Measurements from ENCODE around the gene SELENOW. TPM values are rescaled to one million over a fixed set of nuclear protein-coding genes. Genes with fewer than 3 reads are reported as not detected.
A peak's percentile ranks its signal among the peaks of the same experiment; 100 is the strongest.
"Not testable (repeated sequence)": the region's sequence is repeated elsewhere in the genome, so short reads cannot be mapped to it uniquely, and the experiment has no call there.

Gene SELENOW
- total RNA-seq, 1 experiment from 2014 or later: 124 TPM

DNA sequence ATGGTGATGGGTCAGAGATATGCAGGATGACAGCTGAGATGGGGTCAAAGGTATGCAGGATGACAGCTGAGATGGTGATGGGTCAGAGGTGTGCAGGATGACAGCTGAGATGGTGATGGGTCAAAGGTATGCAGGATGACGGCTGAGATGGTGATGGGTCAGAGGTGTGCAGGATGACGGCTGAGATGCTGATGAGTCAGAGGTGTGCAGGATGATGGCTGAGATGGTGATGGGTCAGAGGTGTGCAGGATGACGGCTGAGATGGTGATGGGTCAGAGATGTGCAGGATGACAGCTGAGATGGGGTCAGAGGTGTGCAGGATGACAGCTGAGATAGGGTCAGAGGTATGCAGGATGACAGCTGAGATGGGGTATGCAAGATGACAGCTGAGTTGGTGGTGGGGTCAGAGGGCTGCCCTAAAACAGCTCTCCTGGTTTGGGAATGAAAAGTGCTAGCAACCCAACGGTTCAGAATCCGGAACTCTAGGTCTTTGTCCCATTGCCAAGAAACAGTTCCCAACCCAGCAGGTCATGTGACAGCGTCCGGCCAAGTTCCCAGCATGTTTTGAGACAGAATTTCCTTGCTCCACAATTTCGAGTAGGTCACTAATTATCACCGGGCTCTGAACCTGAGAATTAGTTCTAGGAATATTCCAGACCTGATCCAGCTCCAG is 3.2 kb downstream of the SELENOW start:
- DNase-seq (ENCODE audit: low read depth): no peak

DNA sequence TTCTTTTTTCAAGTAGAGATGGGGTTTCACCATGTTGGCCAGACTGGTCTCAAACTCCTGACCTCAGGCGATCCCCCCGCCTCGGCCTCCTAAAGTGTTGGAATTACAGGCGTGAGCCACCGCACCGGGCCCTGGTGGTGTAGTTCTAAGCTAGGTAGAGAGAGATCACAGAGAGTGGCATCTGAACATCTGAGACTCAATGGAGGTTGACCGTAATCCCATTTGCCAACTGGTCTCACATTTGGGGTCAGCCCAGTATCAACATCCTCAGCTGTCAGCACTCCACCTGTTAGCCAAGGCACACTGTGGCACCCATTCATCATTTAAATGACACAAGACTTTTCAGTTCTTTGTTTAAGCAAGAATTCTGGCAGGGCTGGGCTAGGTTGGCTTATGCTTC is 8.1 kb downstream of the SELENOW start:
- no peak for DNase-seq (ENCODE audit: low read depth)

DNA sequence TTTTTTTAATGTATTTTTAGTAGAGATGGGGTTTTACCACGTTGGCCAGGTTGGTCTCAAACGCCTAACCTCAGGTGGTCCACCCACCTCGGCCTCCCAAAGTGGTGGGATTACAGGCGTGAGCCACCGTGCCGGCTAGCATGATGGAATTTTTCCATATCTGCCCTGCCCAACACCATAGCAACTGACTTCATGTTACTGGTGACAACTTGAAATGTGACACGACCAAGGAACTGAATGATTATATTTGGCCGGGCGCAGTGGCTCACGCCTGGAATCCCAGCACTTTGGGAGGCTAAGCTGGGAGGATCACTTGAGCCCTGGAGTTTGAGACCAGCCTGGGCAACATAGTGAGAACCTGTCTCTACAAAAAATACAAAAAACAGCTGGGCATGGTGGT is 8.8 kb downstream of the SELENOW start:
- DNase-seq (ENCODE audit: low read depth): not testable (repeated sequence)

DNA sequence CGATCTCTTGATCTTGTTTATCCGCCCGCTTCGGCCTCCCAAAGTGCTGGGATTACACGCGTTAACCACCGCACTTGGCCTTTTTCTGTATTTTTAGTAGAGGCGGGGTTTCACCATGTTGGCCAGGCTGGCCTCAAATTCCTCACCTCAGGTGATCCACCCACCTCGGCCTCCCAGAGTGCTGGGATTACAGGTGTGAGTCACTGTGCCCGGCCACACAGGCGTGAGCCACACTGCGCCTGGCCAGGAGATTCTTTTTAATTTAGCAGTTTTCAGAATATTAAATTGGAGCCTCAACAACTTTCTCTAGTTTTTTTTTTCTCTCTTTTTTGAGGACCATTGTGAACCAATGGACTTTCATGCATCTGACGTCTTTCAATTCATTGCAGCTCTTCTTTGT is 11.3 kb downstream of the SELENOW start:
- DNase-seq (ENCODE audit: low read depth): not testable (repeated sequence)

DNA sequence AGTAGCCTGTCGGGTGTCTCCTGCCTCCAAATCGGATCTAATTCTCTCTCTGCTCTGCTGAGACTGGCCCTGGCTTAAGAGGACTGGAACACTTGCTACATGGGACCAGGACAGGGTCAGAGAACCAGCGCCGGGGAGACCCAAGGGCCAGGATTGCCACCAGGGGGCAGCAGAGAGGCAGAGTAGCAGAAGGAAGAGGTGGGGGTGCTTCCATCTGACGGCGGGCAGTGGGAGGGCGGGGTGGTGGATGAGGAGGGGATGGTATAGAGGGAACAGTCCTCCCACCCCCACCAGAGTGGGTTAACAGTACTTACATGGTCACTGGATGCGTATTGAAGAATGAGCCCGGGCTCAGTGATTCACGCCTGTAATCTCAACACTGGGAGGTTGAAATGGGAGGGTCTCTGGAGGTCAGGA is 11.9 kb downstream of the SELENOW start:
- peak; percentile 48 for DNase-seq (ENCODE audit: low read depth)

DNA sequence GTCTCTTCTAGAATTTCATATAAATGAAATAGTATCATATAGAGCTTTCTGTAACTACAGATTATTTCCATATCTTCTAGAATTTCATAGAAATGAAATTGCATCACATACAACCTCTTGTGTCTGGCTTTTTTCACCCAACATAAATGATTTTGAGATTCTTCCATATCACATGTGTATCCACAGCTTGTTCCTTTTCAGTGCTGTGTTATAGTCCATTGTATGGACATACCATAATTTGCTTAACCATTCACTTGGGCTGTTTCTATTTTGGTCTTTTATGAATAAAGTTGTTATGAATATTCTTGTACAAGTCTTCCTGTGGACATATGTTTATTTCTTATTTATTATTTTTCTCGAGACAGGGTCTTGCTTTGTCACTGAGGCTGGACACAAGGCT is 14.1 kb downstream of the SELENOW start:
- DNase-seq (ENCODE audit: low read depth): no peak

DNA sequence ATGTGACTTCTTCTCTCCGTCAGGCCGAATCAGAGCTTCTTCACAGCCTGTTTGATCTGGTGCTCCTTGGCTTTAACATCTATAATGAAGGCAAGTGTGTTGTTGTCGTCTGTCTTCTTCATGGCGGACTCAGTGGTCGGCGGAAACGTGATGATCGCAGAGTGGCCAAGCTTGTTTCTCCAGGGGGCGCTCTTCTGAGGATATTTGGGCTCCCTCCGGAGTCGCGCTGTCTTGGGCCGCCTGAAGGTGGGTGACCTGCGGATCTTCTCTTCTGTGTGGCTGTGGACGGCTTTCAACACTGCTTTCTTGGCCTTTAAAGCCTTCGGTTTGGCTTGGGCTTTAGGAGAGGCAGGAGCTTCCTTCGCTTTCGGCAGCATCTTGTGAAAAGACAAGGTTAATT is 16.0 kb downstream of the SELENOW start:
- no peak for DNase-seq (ENCODE audit: low read depth)

DNA sequence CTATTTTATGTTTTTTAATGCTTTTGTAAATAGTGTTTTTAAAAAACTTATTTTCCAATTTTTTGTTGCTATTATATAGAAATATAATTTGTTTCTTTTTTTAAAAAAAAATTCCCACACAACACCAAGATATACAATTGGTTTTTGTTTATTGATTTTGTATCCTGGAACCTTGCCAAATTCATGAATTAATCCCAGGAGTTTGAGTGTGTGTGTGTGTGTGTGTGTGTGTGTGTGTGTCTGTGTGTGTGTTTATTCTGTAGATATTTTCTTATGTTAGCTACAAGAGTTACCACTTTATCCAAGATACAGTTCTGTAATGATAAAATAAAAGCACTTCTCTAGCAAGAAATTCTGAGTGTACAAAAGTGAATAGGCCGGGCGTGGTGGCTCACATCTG is 18.3 kb downstream of the SELENOW start:
- no peak for DNase-seq (ENCODE audit: low read depth)

DNA sequence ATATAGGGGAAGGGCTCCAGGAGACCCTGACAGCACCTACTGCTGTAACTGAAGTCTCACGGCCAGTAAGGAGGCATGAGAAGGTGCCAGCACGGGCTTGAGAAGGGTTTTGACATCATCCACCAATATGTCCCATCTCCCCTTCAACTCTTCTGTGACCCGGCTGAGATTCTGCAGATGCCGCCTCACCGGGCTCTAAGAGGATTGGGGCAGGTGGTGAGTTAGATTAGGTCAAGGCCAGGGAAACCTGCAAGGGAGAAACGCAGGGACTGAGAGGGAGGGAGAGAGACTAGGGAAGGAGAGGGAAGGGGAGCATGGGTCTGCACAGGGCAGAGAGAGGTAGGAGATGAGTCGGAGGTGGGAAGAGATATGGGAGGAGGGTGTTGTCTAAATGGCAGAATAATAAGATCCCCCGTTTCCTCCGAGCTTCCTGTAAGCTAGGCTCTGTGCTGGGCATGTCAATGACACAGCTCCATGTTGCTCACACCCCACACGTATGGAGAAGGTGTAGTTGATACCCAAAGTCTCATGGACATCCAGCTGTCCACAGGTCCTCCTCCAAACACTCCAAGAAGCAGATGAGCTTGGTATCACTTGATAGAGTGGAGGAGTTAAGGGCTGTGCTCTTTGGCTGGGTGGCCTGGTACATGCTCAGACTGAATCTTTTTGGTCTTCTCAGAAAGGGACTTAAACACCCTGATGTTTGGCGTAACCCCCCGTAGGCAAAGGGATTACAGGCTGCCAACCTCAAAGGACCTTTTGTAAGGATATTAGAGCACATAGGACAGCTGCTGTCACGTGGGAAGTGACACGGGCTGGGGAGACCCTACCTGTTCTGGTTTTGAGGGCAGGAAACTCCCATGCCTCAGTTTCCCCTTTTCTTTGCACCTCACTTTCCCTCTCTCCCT is 19.7 kb downstream of the SELENOW start:
- DNase-seq (ENCODE audit: low read depth): no peak

DNA sequence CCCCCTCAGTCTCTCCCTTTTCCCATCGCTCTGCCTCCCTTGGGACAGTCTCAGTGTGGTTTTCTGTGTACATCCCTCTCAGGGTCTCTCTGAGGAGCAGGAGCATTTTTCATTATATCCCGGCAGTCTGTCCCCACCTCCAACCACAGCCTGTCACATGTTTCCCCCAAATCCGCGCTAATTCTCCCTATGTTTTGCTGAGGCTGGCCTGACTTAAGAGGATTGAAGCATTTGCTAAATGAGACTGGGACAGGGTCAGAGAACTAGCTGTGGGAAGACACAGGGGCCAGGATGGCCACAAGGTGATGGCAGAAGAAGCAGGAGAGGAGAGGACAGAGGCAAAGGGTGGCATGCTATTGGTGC is 20.4 kb downstream of the SELENOW start:
- no peak for DNase-seq (ENCODE audit: low read depth)

DNA sequence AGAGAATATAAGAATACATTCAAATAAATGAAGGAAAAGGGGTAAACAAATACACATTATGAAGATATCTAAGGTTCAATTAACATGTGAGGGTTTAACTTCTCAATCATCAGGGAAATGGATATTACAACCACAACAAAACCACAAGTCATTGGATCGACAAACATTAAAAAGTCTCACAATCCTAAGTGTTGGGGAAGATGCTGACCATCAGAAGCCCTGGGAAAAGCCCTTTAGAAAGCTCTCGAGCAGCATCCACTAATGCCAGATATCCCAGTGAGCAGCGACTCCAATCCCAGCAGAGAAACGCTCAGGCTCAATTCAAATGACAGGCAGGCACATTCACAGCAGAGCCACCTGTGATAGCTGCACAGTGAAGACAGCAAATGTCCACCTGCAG is 22.8 kb downstream of the SELENOW start:
- DNase-seq (ENCODE audit: low read depth): no peak

DNA sequence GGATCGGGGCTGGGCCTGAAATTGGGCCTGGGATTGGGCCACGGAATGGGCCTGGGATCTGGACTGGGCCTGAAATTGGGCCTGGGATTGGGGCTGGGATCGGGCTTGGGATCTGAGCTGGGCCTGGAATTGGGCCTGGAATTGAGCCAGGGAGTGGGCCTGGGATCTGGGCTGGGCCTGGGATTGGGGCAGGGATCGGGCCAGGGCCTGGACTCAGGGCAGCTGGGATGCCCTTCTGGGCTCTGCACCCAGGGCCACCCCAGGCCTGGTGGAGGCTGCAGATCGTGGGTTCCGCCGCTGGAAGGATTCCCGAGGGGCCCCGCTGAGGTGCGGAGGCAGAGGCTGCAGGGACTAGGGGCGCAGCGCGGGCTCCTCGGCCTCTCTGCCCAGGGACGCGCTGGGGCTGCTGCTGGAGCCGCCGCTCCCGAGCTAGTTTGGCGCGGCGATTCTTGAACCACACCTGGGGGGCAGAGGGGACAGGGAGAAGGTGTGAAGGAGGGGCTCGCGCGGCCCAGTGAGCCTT is 24.1 kb downstream of the SELENOW start:
- no peak for DNase-seq (ENCODE audit: low read depth)

DNA sequence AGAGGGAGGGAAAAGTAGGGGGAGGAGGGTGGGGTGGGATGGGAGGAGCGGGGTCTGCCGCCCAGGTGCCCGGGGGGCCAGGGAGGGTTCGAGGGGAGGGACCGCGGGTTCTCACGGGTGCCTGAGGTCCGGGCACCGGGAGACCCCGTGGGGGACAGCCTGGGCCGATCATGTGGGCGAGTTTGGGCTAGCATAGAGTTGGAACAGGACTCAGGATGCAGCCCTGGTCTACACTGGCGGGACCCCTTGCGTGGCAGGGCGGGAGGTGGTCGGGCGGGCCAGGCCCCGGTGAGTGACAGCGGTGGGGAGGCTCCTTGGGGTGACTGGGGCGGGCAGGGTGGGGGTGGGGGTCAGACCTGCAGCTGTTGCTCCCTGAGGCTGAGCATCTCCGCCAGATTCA is 24.6 kb downstream of the SELENOW start:
- not testable (repeated sequence) for DNase-seq (ENCODE audit: low read depth)

DNA sequence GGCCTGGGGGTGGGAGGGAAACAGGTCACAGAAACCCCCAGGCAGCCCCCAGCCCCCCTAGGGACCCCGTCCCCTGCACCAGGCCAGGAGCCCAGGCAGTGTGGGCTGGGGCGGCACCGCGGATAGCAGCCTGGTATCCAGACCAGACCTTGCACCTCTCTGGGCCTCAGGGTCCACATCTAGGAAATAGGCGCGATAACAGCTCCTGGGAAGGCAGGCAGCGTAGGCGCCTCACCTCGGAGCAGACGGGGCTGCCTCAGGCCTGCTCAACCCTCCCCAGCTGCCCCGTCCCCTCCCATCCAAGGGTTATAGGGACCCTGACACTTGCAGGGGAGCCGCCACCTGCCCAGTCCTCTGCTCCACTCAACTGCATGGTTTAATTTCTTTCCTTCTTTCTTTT is 25.2 kb downstream of the SELENOW start:
- DNase-seq (ENCODE audit: low read depth): not testable (repeated sequence)

DNA sequence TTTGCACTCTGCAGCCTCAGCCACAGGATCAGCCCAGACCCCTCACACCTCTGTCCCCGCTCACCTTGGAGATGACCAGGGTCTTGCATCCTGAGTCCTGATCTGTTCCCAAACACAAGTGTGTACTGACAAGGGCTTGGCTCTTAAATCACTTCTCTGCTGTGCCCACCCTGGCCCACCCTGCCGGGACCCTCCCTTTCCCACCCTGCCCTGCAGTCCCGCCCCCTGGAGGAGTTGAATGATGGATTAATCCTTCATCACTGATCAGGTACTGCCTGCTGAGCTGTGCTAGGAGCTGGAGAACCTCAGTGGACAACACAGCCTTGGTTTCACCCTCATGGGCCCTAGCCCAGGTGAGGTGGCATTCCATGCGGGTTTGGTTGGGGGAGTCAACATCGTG is 25.9 kb downstream of the SELENOW start, which contains the start of gene TPRX1:
TSS of gene TPRX1 (minus strand) at position 101 of the 400 bp plus-strand sequence. CDS start at position 89, 12 bp downstream.
- not testable (repeated sequence) for DNase-seq (ENCODE audit: low read depth)

DNA sequence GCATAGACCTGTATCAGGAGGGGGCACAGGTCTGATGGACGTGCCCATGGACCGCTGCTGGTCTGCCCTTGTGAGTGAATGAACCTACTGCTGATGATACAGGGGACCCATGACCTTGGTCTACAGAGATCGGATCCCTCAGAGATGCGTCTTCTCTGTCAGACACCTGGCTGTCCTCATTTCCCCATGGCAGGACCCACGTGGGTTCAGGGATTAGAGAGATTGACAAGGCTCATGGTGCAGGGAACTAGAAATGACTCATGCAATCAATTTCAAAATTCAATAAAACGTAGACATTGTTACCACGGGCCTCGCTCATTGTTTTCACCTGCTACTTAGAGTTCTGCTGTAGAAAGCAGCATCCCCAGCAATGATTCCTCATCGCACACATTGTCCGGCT is 26.8 kb downstream of the SELENOW start:
- no peak for DNase-seq (ENCODE audit: low read depth)

DNA sequence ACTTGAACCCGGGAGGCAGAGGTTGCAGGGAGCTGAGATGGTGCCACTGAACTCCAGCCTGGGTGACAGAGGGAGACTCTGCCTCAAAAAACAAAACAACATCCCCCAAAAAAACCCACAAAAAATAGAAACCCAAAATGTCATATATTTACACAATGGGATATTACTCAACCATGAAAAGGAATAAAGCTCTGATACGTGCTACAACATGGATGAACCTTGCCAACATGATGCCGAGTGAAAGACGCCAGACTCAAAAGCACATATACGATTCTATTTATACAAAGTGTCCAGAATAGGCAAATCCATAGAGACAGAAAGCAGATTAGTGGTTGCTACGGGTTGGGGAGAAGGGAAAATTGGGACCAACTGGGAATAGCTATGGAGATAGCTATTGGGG is 27.9 kb downstream of the SELENOW start:
- no peak for DNase-seq (ENCODE audit: low read depth)

DNA sequence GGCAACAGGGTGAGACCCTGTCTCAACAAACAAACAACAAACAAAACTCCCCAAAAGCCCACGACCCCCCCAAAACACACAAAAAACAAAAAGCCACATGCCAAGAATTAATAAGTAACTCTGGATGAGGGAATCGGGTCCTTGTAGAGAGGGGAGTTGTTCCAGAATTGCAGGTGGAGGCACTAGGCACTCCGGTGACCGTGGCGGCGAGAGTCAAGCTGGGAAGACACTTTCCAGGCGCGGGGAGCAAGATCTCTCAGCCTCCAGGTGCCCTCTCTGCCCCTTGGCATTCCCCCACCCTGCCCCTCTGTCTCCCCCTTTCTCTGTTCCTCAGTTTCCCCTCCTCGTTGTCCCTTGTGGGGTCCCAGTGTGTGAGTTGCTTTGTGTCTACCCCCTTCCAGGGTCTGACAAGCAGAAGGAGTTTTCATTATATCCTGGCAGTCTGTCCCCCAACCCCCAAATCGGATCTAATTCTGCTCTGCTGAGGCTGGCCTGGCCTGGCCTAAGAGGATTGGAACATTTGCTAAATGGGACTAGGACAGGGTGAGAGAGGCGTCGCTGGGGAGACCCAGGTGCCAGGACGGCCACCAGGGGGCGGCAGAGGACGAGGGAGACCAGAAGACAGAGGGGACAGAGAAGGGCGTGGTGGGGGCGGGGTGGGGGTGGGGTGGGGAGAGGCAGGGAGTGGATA is 34.9 kb downstream of the SELENOW start:
- peak; percentile 55 for DNase-seq (ENCODE audit: low read depth)

DNA sequence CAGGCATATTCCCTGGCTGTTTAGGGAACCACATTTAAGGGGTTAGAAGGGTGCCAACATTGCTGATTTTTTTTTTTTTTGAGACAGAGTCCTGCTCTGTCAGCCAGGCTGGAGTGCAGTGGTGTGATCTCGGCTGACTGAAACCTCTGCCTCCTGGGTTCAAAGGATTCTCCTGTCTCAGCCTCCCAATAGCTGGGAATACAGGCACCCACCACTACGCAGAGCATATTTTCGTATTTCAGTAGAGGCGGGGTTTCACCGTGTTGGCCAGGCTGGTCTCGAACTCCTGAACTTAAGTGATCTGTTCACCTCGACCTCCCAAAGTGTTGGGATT is 35.5 kb downstream of the SELENOW start:
- DNase-seq (ENCODE audit: low read depth): no peak

DNA sequence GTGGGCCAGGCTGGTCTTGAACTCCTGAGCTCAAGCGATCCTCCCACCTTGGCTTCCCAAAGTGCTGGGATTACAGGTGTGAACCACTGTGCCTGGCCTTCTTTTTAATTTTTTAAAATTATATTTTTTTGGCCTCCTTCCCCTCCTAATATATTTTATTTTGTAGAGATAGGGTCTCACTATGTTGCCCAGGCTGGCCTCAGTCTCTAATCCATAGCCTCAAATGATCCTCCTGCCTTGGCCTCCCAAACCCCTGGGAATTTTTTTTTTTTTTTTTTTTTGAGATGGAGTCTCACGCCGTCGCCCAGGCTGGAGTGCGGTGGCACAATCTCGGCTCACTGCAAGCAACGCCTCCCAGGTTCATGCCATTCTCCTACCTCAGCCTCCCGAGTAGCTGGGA is 37.8 kb downstream of the SELENOW start:
- DNase-seq (ENCODE audit: low read depth): not testable (repeated sequence)

DNA sequence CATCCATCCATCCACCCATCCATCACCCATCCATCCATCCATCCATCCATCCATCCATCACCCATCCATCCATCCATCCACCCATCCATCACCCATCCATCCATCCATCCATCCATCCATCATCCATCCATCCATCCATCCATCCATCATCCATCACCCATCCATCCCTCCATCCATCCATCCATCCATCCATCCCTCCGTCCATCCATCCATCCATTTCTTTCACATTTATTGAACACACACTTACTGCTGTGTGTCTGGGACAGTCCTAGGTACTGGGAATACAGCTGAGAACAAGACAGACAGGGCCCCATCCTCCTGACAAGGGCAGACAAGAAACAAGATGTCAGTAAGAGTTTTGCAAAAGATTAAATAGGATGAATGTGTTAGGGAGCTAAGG is 39.7 kb downstream of the SELENOW start:
- not testable (repeated sequence) for DNase-seq (ENCODE audit: low read depth)

DNA sequence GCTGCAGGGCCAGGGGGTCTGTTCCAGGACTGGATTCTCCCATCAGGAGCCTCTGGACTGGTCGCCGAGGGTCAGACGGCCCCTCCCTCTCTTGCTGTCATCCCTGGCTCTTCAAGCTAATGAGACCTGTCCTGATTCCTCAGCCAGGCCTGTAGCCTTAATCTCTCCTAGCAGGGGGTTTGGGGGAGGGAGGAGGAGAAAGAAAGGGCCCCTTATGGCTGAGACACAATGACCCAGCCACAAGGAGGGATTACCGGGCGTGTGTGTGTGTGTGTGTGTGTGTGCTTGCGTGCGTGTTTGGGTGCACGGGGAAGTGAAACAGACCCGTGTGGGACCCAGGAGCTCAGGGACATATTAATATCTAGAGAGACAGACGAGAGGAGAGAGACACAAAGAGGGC is 41.4 kb downstream of the SELENOW start:
- no peak for DNase-seq (ENCODE audit: low read depth)
